Measurements from ENCODE around the gene CAPN7.

CAPN7 gene

GRCh38 chr3:15218689-15219088 lies 12.6 kb downstream of the CAPN7 start:
- DNase-seq, result no peak
- Histone ChIP-seq H4K5ac (ENCODE audit: low read length) (no peak overlapping the region), H2BK5ac (ENCODE audit: low read length) (no peak overlapping the region), H3K36me3 (ENCODE audit: control insufficient read depth, insufficient read depth, low read length) (peaks cover 5% of the 10 kb centered on the region), H3K18ac (ENCODE audit: low read length) (no peak overlapping the region), H2BK15ac (replicated peaks; ENCODE audit: low read depth) (no peak overlapping the region), H3K27me3 (ENCODE audit: insufficient read depth, low read length, poor library complexity) (no peaks in the 10 kb centered on the region), H3K4me2 (ENCODE audit: low read length) (no peak overlapping the region), H2AK5ac (ENCODE audit: low read length) (no peak overlapping the region), H3K56ac (ENCODE audit: low read length) (no peak overlapping the region), H3K9ac (ENCODE audit: low read length) (no peak overlapping the region), H2BK120ac (ENCODE audit: low read depth, low read length) (no peak overlapping the region), H3K27ac (ENCODE audit: low read depth, low read length) (no peak overlapping the region), H4K8ac (ENCODE audit: low read depth, low read length) (no peak overlapping the region), H3K79me1 (ENCODE audit: low read length) (no peaks in the 10 kb centered on the region), H3K79me2 (ENCODE audit: control insufficient read depth, insufficient read depth, low read length) (no peaks in the 10 kb centered on the region), H3K23ac (ENCODE audit: low read length) (no peak overlapping the region), H3K4ac (ENCODE audit: low read depth, low read length) (no peak overlapping the region), H3K4me1 (ENCODE audit: control insufficient read depth, low read depth, low read length) (no peaks in the 10 kb centered on the region), H3K4me3 (ENCODE audit: low read length) (no peak overlapping the region)

GRCh38 chr3:15220056-15220455 lies 14.0 kb downstream of the CAPN7 start:
- no peak overlapping the region for H3K23ac ChIP-seq (ENCODE audit: low read length)
- H3K4me2 ChIP-seq (ENCODE audit: low read length), result no peak overlapping the region
- H2BK5ac ChIP-seq (ENCODE audit: low read length), result no peak overlapping the region
- H3K79me2 ChIP-seq (ENCODE audit: control insufficient read depth, insufficient read depth, low read length), result no peaks in the 10 kb centered on the region
- H3K4me3 ChIP-seq (ENCODE audit: low read length), result no peak overlapping the region
- no peaks in the 10 kb centered on the region for H3K4me1 ChIP-seq (ENCODE audit: control insufficient read depth, low read depth, low read length)
- H2BK15ac ChIP-seq (replicated peaks; ENCODE audit: low read depth), result no peak overlapping the region
- H2AK5ac ChIP-seq (ENCODE audit: low read length), result no peak overlapping the region
- no peaks in the 10 kb centered on the region for H3K27me3 ChIP-seq (ENCODE audit: insufficient read depth, low read length, poor library complexity)
- H3K79me1 ChIP-seq (ENCODE audit: low read length), result no peaks in the 10 kb centered on the region
- no peak overlapping the region for H4K5ac ChIP-seq (ENCODE audit: low read length)
- peaks cover 5% of the 10 kb centered on the region for H3K36me3 ChIP-seq (ENCODE audit: control insufficient read depth, insufficient read depth, low read length)
- H4K8ac ChIP-seq (ENCODE audit: low read depth, low read length), result no peak overlapping the region
- no peak overlapping the region for H2BK120ac ChIP-seq (ENCODE audit: low read depth, low read length)
- H3K9ac ChIP-seq (ENCODE audit: low read length), result no peak overlapping the region
- no peak for DNase-seq
- no peak overlapping the region for H3K4ac ChIP-seq (ENCODE audit: low read depth, low read length)
- H3K56ac ChIP-seq (ENCODE audit: low read length), result no peak overlapping the region
- H3K18ac ChIP-seq (ENCODE audit: low read length), result no peak overlapping the region
- no CpG with 5 or more reads among the region's 8 CpGs for WGBS (ENCODE audit: extremely low coverage, insufficient coverage, low lambda C conversion rate)
- H3K27ac ChIP-seq (ENCODE audit: low read depth, low read length), result no peak overlapping the region

GRCh38 chr3:15220661-15221060 lies 14.6 kb downstream of the CAPN7 start:
- no peak overlapping the region for H3K56ac ChIP-seq (ENCODE audit: low read length)
- H3K4me2 ChIP-seq (ENCODE audit: low read length), result no peak overlapping the region
- no peak overlapping the region for H2BK15ac ChIP-seq (replicated peaks; ENCODE audit: low read depth)
- H3K79me1 ChIP-seq (ENCODE audit: low read length), result no peaks in the 10 kb centered on the region
- H3K23ac ChIP-seq (ENCODE audit: low read length), result no peak overlapping the region
- no peak overlapping the region for H3K27ac ChIP-seq (ENCODE audit: low read depth, low read length)
- no peak for DNase-seq
- H4K5ac ChIP-seq (ENCODE audit: low read length), result no peak overlapping the region
- no peak overlapping the region for H4K8ac ChIP-seq (ENCODE audit: low read depth, low read length)
- no peak overlapping the region for H3K9ac ChIP-seq (ENCODE audit: low read length)
- H3K36me3 ChIP-seq (ENCODE audit: control insufficient read depth, insufficient read depth, low read length), result peaks cover 5% of the 10 kb centered on the region
- H3K4me1 ChIP-seq (ENCODE audit: control insufficient read depth, low read depth, low read length), result no peaks in the 10 kb centered on the region
- H2BK120ac ChIP-seq (ENCODE audit: low read depth, low read length), result no peak overlapping the region
- no peaks in the 10 kb centered on the region for H3K27me3 ChIP-seq (ENCODE audit: insufficient read depth, low read length, poor library complexity)
- no peak overlapping the region for H3K4ac ChIP-seq (ENCODE audit: low read depth, low read length)
- H2BK5ac ChIP-seq (ENCODE audit: low read length), result no peak overlapping the region
- no peak overlapping the region for H3K4me3 ChIP-seq (ENCODE audit: low read length)
- H2AK5ac ChIP-seq (ENCODE audit: low read length), result no peak overlapping the region
- H3K79me2 ChIP-seq (ENCODE audit: control insufficient read depth, insufficient read depth, low read length), result no peaks in the 10 kb centered on the region
- H3K18ac ChIP-seq (ENCODE audit: low read length), result no peak overlapping the region
- WGBS (ENCODE audit: extremely low coverage, insufficient coverage, low lambda C conversion rate), result no CpG with 5 or more reads among the region's 2 CpGs

GRCh38 chr3:15221574-15222217 lies 15.7 kb downstream of the CAPN7 start:
- no peak overlapping the region for H3K27ac ChIP-seq (ENCODE audit: low read depth, low read length)
- no peak overlapping the region for H3K9ac ChIP-seq (ENCODE audit: low read length)
- H2BK5ac ChIP-seq (ENCODE audit: low read length), result no peak overlapping the region
- DNase-seq, result no peak
- no peaks in the 10 kb centered on the region for H3K79me1 ChIP-seq (ENCODE audit: low read length)
- H3K4me3 ChIP-seq (ENCODE audit: low read length), result no peak overlapping the region
- H3K4me1 ChIP-seq (ENCODE audit: control insufficient read depth, low read depth, low read length), result no peaks in the 10 kb centered on the region
- H3K4ac ChIP-seq (ENCODE audit: low read depth, low read length), result no peak overlapping the region
- H3K4me2 ChIP-seq (ENCODE audit: low read length), result no peak overlapping the region
- no peaks in the 10 kb centered on the region for H3K27me3 ChIP-seq (ENCODE audit: insufficient read depth, low read length, poor library complexity)
- no peak overlapping the region for H2AK5ac ChIP-seq (ENCODE audit: low read length)
- H2BK120ac ChIP-seq (ENCODE audit: low read depth, low read length), result no peak overlapping the region
- H3K36me3 ChIP-seq (ENCODE audit: control insufficient read depth, insufficient read depth, low read length), result peaks cover 5% of the 10 kb centered on the region
- WGBS (ENCODE audit: extremely low coverage, insufficient coverage, low lambda C conversion rate), result no CpG with 5 or more reads among the region's 11 CpGs
- H3K56ac ChIP-seq (ENCODE audit: low read length), result no peak overlapping the region
- no peak overlapping the region for H3K18ac ChIP-seq (ENCODE audit: low read length)
- no peak overlapping the region for H4K8ac ChIP-seq (ENCODE audit: low read depth, low read length)
- H2BK15ac ChIP-seq (replicated peaks; ENCODE audit: low read depth), result no peak overlapping the region
- no peak overlapping the region for H3K23ac ChIP-seq (ENCODE audit: low read length)
- no peak overlapping the region for H4K5ac ChIP-seq (ENCODE audit: low read length)
- no peaks in the 10 kb centered on the region for H3K79me2 ChIP-seq (ENCODE audit: control insufficient read depth, insufficient read depth, low read length)

GRCh38 chr3:15223685-15224572 lies 17.9 kb downstream of the CAPN7 start:
- no peak overlapping the region for H3K9ac ChIP-seq (ENCODE audit: low read length)
- H3K56ac ChIP-seq (ENCODE audit: low read length), result no peak overlapping the region
- no peak overlapping the region for H2BK15ac ChIP-seq (replicated peaks; ENCODE audit: low read depth)
- H2AK5ac ChIP-seq (ENCODE audit: low read length), result no peak overlapping the region
- no peak overlapping the region for H4K8ac ChIP-seq (ENCODE audit: low read depth, low read length)
- H3K23ac ChIP-seq (ENCODE audit: low read length), result no peak overlapping the region
- H3K18ac ChIP-seq (ENCODE audit: low read length), result no peak overlapping the region
- H2BK120ac ChIP-seq (ENCODE audit: low read depth, low read length), result no peak overlapping the region
- no peak overlapping the region for H3K27ac ChIP-seq (ENCODE audit: low read depth, low read length)
- no peaks in the 10 kb centered on the region for H3K4me1 ChIP-seq (ENCODE audit: control insufficient read depth, low read depth, low read length)
- no peak overlapping the region for H3K4ac ChIP-seq (ENCODE audit: low read depth, low read length)
- no CpG with 5 or more reads among the region's 7 CpGs for WGBS (ENCODE audit: extremely low coverage, insufficient coverage, low lambda C conversion rate)
- H3K4me2 ChIP-seq (ENCODE audit: low read length), result no peak overlapping the region
- H3K4me3 ChIP-seq (ENCODE audit: low read length), result no peak overlapping the region
- H3K79me2 ChIP-seq (ENCODE audit: control insufficient read depth, insufficient read depth, low read length), result no peaks in the 10 kb centered on the region
- no peak overlapping the region for H2BK5ac ChIP-seq (ENCODE audit: low read length)
- no peaks in the 10 kb centered on the region for H3K36me3 ChIP-seq (ENCODE audit: control insufficient read depth, insufficient read depth, low read length)
- no peak for DNase-seq
- no peak overlapping the region for H4K5ac ChIP-seq (ENCODE audit: low read length)
- H3K79me1 ChIP-seq (ENCODE audit: low read length), result no peaks in the 10 kb centered on the region
- H3K27me3 ChIP-seq (ENCODE audit: insufficient read depth, low read length, poor library complexity), result no peaks in the 10 kb centered on the region
